B cell (primary cell): ENCODE results near the gene TOR1AIP2.

ENCODE experiments used
- EZH2 ChIP-seq: IDR thresholded peaks from 2 replicates; pipeline ENCODE4 v1.6.1; 2012; ENCODE audit warnings: borderline replicate concordance, low read depth, mild to moderate bottlenecking, moderate library complexity, low read length; ENCODE audit not compliant: insufficient read depth, poor library complexity, severe bottlenecking
- TF ChIP-seq, protein P1 (sequence below): fragments of 200-600 bp; IDR thresholded peaks from one replicate; pipeline ENCODE4 v1.8.0; 2022; ENCODE audit warnings: antibody characterized with exemption, mild to moderate bottlenecking

DNA sequence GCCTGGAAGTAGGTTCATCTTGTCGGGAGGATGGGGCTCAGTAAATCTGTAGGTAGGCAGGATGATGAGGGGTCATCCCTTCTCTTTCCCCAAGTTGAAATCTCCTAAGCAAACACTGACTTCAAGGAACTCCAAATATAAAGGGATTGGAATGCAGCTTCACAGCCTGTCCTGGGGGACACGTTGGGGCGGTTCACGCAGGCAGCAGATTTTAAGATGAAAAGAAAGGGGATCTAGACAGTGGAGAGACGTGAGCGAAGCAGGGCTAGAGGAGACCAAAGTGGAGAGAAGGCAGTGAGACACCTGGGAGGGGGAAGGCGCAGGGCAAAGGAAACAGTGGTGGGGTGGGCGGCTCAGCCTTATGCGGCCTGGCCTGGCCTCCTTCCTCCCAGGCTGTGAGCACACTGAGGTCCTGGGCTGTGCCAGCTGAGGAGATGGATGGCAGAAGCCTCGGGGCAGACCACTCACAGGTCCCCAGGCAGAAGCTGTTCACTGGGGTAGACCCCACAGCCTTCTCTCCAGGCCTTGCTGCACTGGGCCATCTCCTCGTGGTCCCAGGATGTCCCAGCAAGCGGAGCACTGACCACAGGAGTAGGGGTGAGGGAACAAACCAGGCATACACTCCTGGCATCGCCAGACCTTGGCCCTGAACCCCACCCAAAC is 51.7 kb downstream of the TOR1AIP2 start:
- TF ChIP-seq, protein P1, sequence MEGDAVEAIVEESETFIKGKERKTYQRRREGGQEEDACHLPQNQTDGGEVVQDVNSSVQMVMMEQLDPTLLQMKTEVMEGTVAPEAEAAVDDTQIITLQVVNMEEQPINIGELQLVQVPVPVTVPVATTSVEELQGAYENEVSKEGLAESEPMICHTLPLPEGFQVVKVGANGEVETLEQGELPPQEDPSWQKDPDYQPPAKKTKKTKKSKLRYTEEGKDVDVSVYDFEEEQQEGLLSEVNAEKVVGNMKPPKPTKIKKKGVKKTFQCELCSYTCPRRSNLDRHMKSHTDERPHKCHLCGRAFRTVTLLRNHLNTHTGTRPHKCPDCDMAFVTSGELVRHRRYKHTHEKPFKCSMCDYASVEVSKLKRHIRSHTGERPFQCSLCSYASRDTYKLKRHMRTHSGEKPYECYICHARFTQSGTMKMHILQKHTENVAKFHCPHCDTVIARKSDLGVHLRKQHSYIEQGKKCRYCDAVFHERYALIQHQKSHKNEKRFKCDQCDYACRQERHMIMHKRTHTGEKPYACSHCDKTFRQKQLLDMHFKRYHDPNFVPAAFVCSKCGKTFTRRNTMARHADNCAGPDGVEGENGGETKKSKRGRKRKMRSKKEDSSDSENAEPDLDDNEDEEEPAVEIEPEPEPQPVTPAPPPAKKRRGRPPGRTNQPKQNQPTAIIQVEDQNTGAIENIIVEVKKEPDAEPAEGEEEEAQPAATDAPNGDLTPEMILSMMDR = no peak
- no peak for TF ChIP-seq EZH2
